ENCODE data around the gene GSTM4. TPM values are rescaled to one million over a fixed set of nuclear protein-coding genes. Genes with fewer than 3 reads are reported as not detected.
A peak's percentile ranks its signal among the peaks of the same experiment; 100 is the strongest.

The GSTM4 gene
- total and polyA plus RNA-seq, 5 donors from 2014 or later, result 2.2 to 31.4 (median 14.4) TPM

DNA sequence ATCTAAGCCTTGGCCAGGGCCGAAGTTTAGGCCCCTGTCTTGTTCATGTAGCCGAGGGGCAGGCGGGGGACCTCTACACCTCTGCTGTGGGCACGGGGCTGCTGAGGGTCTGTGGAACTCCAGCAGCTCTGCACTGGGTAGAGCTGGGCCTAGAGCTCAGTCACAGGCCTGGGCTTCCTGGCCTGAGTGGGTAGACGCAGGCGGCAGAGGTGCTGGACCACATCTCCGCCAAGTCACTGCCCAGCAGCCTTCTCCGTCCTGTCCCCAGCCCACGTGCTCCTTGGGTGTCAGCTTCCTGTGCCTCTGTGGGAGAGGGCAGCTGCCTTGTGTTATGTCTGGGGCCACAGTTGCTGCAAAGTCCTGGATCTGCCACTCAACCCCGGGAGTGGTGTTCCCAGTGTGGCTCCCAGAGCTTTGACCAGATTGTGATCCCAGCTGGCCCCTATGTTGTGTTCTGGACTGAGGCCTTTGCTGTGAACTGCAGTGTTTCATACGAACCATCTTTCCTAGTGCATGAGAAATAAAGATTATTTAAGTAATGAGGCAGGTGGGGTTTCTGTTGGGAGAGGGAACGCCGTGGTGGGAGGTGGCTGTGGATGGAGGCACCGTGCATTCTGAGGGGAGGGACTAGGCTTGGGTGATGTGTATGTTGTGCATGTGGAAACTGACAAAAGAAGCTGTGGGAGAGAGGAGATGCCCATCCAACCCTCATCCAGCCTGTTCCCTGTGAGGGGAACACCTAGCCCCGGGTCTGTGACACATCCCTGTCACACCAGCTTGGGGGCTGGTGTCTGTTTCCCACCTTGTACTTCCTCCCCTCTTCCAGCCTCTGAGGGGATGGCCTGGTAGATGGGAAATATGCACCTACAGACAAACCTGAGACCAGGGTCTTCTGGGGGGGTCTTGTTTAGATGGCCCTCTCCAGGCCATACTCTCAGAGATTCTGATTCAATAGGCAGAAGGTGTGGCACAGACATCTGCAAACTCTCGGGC is 24.1 kb upstream of the GSTM4 start:
- peak overlapping the region in 1 of 4 donors; percentile 65 for H3K4me3 Mint-ChIP-seq
- peaks cover 0 to 9% (median 7%) of the 10 kb centered on the region in 4 donors for H3K4me1 Mint-ChIP-seq
- peaks cover 40% of the 10 kb centered on the region for H3K36me3 ChIP-seq (ENCODE audit: control insufficient read depth, insufficient read depth, low read length)
- peaks cover 5% of the 10 kb centered on the region for H3K27me3 Mint-ChIP-seq
- no peaks in the 10 kb centered on the region for H3K9me3 ChIP-seq (ENCODE audit: control insufficient read depth in 2 of 2, low read length in 2 of 2)
- peaks cover 8% of the 10 kb centered on the region for H3K4me1 ChIP-seq (ENCODE audit: control insufficient read depth, insufficient read depth, low read length, poor library complexity, severe bottlenecking)
- DNase-seq (no peak), ATAC-seq (ENCODE audit: low read depth in 2 of 2) (no peak)
- peak overlapping the region in 1 of 3 donors; percentile 37 for H3K27ac Mint-ChIP-seq
- H3K4me3 ChIP-seq (ENCODE audit: low read depth, low read length), result no peak overlapping the region
- H3K36me3 Mint-ChIP-seq, result peaks cover 24% of the 10 kb centered on the region
- no peaks in the 10 kb centered on the region for H3K27me3 ChIP-seq (ENCODE audit: control insufficient read depth, insufficient read depth, low read length)
- H3K27ac ChIP-seq (ENCODE audit: insufficient read depth, low read length, poor library complexity, severe bottlenecking), result no peak overlapping the region
- H3K9me3 Mint-ChIP-seq, result peaks cover 0 to 3% (median 0%) of the 10 kb centered on the region in 7 donors

DNA sequence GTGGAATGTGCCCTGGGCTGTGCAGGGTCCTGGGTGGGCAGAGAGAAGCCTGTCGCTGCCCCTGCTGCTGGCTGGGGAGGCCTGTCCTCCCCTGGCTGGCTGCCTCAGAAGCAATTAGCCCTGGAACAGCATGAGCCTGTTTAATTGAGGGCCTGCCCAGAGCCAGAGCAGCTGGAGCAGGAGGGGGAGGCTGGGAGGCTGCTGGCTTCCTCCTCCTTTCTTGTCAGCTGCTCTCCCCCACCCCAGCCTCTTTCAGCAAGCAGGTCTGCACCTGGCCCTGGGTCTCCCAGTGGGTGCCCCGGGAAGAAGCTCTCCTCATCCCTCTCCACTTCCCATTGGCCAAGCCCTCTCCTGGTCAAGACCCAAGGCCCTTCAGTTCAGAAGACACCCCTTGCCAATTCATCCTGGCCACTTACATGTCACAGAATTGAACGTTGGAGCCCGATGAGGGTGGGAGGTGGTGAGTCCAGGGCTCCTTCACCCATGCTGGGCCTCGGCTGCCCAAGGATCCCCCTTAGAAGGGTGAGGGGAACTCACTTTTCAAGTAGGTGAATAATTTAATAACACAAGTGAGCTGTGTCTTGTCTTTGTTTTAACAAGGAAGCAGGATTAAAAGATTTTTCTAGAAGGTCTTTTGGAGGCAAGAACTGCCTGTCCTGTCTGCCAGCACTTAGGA is 23.1 kb upstream of the GSTM4 start:
- Mint-ChIP-seq H3K27ac (peak overlapping the region in 2 of 3 donors; percentile 20 to 45), H3K27me3 (peaks cover 8% of the 10 kb centered on the region)
- peaks cover 30% of the 10 kb centered on the region for H3K36me3 ChIP-seq (ENCODE audit: control insufficient read depth, insufficient read depth, low read length)

DNA sequence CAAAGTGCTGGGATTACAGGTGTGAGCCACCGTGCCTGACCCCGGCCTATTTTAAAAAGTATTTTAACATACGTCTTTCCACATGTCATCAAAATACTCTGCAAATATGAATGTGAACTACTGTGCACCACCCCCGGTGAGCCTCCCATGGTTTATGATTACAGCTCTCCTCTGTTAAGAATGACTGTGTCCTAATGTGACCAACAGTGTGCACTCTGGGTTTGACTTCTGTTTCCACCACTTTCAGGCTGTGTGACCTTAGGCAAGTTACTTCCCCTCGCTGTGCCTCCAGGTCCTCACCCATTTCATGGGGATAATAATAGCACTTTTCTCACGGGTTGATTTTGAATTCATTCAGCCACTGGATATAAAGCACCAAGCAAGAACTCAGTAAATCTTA is 21.6 kb upstream of the GSTM4 start:
- Mint-ChIP-seq H3K4me1 (peaks cover 0 to 9% (median 7%) of the 10 kb centered on the region in 4 donors), H3K4me3 (no peak overlapping the region), H3K9me3 (peaks cover 0 to 3% (median 0%) of the 10 kb centered on the region in 7 donors), H3K27me3 (peaks cover 8% of the 10 kb centered on the region), H3K36me3 (peaks cover 12% of the 10 kb centered on the region), H3K27ac (peak overlapping the region in 1 of 3 donors; percentile 57)
- H3K4me3 ChIP-seq (ENCODE audit: low read depth, low read length), result no peak overlapping the region
- H3K27me3 ChIP-seq (ENCODE audit: control insufficient read depth, insufficient read depth, low read length), result no peaks in the 10 kb centered on the region
- H3K9me3 ChIP-seq (ENCODE audit: control insufficient read depth in 2 of 2, low read length in 2 of 2), result no peaks in the 10 kb centered on the region
- DNase-seq, result no peak
- peaks cover 16% of the 10 kb centered on the region for H3K36me3 ChIP-seq (ENCODE audit: control insufficient read depth, insufficient read depth, low read length)
- no peak for ATAC-seq (ENCODE audit: low read depth in 2 of 2)
- H3K27ac ChIP-seq (ENCODE audit: insufficient read depth, low read length, poor library complexity, severe bottlenecking), result no peak overlapping the region
- H3K4me1 ChIP-seq (ENCODE audit: control insufficient read depth, insufficient read depth, low read length, poor library complexity, severe bottlenecking), result peaks cover 8% of the 10 kb centered on the region

More for the DNA sequence above, 23.1 kb upstream of the GSTM4 start:
- Mint-ChIP-seq H3K36me3 (peaks cover 20% of the 10 kb centered on the region), H3K9me3 (peaks cover 0 to 3% (median 0%) of the 10 kb centered on the region in 7 donors), H3K4me3 (no peak overlapping the region), H3K4me1 (peaks cover 0 to 9% (median 7%) of the 10 kb centered on the region in 4 donors)
- no peaks in the 10 kb centered on the region for H3K9me3 ChIP-seq (ENCODE audit: control insufficient read depth in 2 of 2, low read length in 2 of 2)
- H3K4me3 ChIP-seq (ENCODE audit: low read depth, low read length), result no peak overlapping the region
- H3K27me3 ChIP-seq (ENCODE audit: control insufficient read depth, insufficient read depth, low read length), result no peaks in the 10 kb centered on the region
- H3K27ac ChIP-seq (ENCODE audit: insufficient read depth, low read length, poor library complexity, severe bottlenecking), result no peak overlapping the region
- ATAC-seq (ENCODE audit: low read depth in 2 of 2) (no peak), DNase-seq (no peak)
- H3K4me1 ChIP-seq (ENCODE audit: control insufficient read depth, insufficient read depth, low read length, poor library complexity, severe bottlenecking), result peaks cover 8% of the 10 kb centered on the region

DNA sequence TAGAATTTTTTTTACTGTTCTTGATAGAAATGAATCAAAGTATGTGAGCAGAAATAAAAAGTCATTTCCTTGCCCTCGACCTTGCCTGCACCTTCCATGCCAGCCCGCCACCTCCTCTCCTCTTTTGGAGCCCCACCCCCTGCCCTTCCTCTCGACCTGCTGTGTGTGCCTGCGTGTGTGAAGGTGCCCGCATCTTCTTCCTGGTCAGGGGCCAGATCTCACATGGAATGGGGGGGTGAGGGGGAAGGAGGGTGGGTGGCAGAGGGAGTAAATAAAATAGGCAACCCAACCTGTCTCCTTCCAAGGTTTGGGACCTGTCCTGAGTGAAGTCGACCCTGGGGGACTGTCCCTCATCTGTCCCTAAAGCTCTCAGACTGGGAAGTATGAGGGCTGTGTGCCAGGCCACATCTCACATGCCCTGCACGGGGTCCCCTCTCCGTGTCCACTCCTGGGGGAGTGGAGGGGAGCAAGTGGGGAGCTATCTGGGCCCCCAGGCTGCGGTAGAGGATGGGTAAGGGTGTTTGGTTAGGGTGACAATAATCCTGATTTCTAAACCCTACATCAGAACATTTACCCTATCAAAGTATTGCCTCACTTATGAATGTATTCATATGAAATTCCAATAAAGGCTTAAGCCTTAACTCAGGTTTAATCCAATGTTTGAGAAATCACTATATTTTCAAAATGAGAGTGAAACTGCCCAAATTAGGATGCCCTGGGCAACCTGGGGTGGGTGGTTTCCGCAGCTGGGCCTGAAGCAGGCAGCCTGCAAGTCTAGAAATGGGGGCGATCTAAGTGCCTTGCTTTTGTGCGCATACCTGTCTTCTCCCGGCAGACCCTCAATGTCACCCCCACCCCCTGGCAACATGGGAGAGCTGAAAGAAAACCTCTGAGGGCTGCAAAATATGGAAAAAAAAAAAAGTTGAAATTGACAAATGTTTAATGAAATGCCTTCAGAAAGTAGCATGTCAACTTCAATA is 20.8 kb upstream of the GSTM4 start:
- H3K4me1 Mint-ChIP-seq, result peaks cover 0 to 12% (median 9%) of the 10 kb centered on the region in 4 donors
- peak overlapping the region in 2 of 3 donors; percentile 56 to 57 for H3K27ac Mint-ChIP-seq

DNA sequence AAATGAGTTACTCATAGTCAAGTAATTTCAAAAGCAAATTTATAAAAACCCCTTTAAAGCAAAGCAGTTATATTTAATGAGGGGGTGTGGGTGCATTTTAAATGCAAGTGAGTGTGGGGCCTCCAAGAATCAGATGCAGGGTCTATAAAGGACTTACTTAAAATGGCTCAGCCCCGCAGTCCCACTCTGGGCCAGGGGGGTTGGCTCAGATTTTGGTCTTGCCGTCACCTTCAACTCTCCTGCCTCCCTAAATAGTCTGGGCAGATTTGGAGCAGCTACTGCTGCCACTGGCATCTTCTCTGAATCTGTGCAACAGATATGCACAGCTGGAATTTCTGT is 20.1 kb upstream of the GSTM4 start:
- Mint-ChIP-seq H3K27ac (no peak overlapping the region), H3K9me3 (peaks cover 0 to 3% (median 0%) of the 10 kb centered on the region in 7 donors), H3K27me3 (peaks cover 8% of the 10 kb centered on the region), H3K4me3 (no peak overlapping the region), H3K4me1 (peaks cover 0 to 16% (median 11%) of the 10 kb centered on the region in 4 donors), H3K36me3 (peaks cover 3% of the 10 kb centered on the region)
- DNase-seq (no peak), ATAC-seq (ENCODE audit: low read depth in 2 of 2) (no peak)
- Histone ChIP-seq H3K4me3 (ENCODE audit: low read depth, low read length) (no peak overlapping the region), H3K36me3 (ENCODE audit: control insufficient read depth, insufficient read depth, low read length) (peaks cover 10% of the 10 kb centered on the region), H3K27me3 (ENCODE audit: control insufficient read depth, insufficient read depth, low read length) (no peaks in the 10 kb centered on the region), H3K9me3 (ENCODE audit: control insufficient read depth in 2 of 2, low read length in 2 of 2) (no peaks in the 10 kb centered on the region), H3K27ac (ENCODE audit: insufficient read depth, low read length, poor library complexity, severe bottlenecking) (no peak overlapping the region), H3K4me1 (ENCODE audit: control insufficient read depth, insufficient read depth, low read length, poor library complexity, severe bottlenecking) (peaks cover 14% of the 10 kb centered on the region)

More for the DNA sequence above, 20.8 kb upstream of the GSTM4 start:
- peaks cover 9% of the 10 kb centered on the region for H3K4me1 ChIP-seq (ENCODE audit: control insufficient read depth, insufficient read depth, low read length, poor library complexity, severe bottlenecking)
- no peaks in the 10 kb centered on the region for H3K9me3 ChIP-seq (ENCODE audit: control insufficient read depth in 2 of 2, low read length in 2 of 2)
- peak in 1 of 2 donors; percentile 69 for ATAC-seq (ENCODE audit: low read depth in 2 of 2)
- peaks cover 12% of the 10 kb centered on the region for H3K36me3 ChIP-seq (ENCODE audit: control insufficient read depth, insufficient read depth, low read length)
- H3K27me3 ChIP-seq (ENCODE audit: control insufficient read depth, insufficient read depth, low read length), result no peaks in the 10 kb centered on the region
- H3K9me3 Mint-ChIP-seq, result peaks cover 0 to 3% (median 0%) of the 10 kb centered on the region in 7 donors
- H3K27ac ChIP-seq (ENCODE audit: insufficient read depth, low read length, poor library complexity, severe bottlenecking), result no peak overlapping the region
- peak in 1 of 3 donors; percentile 35 for DNase-seq
- H3K36me3 Mint-ChIP-seq, result peaks cover 4% of the 10 kb centered on the region
- no peak overlapping the region for H3K4me3 ChIP-seq (ENCODE audit: low read depth, low read length)
- peaks cover 8% of the 10 kb centered on the region for H3K27me3 Mint-ChIP-seq
- peak overlapping the region in 1 of 4 donors; percentile 12 for H3K4me3 Mint-ChIP-seq

DNA sequence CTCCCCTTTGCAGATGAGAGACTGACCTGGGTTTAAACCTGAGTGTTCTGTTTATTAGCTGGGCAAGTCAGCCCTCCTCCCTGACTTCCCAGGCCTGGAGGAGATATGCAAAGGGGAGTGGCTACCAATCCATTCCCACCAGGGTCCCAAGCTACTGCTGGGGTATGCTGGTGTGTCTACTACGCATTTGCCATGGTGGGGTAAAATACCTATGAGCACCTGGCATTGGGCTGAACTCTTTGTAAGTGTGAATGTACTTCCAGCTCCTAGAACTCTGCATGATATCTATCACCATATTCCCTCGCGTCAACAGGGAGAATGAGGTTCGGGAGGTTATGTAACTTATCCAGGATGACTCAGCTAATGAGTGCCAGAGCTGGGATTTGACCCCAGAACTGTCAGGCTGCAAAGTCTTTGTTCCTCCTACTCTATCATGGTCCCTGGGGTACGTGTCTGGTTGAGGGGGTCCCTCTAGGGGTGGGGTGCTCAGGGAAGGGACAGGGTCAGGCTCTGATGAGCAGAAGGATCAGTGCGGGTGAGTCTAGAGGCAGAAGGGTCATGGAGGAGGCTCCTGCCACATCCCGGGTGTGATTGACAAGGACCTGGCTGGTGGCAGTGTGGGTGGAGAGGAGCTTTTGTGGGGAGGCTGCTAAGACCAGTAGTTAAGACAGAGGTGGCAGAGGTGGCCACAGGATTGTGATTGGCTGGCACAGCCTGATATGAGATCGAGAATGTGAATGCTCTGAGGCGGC is 19.5 kb upstream of the GSTM4 start:
- no peaks in the 10 kb centered on the region for H3K36me3 Mint-ChIP-seq
- peak overlapping the region in 1 of 3 donors; percentile 54 for H3K27ac Mint-ChIP-seq
- no peak for ATAC-seq (ENCODE audit: low read depth in 2 of 2)
- Histone ChIP-seq H3K36me3 (ENCODE audit: control insufficient read depth, insufficient read depth, low read length) (peaks cover 4% of the 10 kb centered on the region), H3K4me3 (ENCODE audit: low read depth, low read length) (no peak overlapping the region), H3K9me3 (ENCODE audit: control insufficient read depth in 2 of 2, low read length in 2 of 2) (no peaks in the 10 kb centered on the region), H3K27ac (ENCODE audit: insufficient read depth, low read length, poor library complexity, severe bottlenecking) (no peak overlapping the region), H3K27me3 (ENCODE audit: control insufficient read depth, insufficient read depth, low read length) (no peaks in the 10 kb centered on the region), H3K4me1 (ENCODE audit: control insufficient read depth, insufficient read depth, low read length, poor library complexity, severe bottlenecking) (peaks cover 14% of the 10 kb centered on the region)
- DNase-seq, result no peak
- peaks cover 0 to 16% (median 11%) of the 10 kb centered on the region in 4 donors for H3K4me1 Mint-ChIP-seq
- peaks cover 0 to 1% (median 0%) of the 10 kb centered on the region in 7 donors for H3K9me3 Mint-ChIP-seq
- H3K4me3 Mint-ChIP-seq, result no peak overlapping the region
- peaks cover 8% of the 10 kb centered on the region for H3K27me3 Mint-ChIP-seq

Measured in CD4-positive, CD25-positive, alpha-beta regulatory T cell (primary cell).